GM10266 (cell line): ENCODE measurements around the gene FARS2.

Experiments used
- DNase-seq: peaks from one replicate; pipeline ENCODE4 v3.0.0; 2012; ENCODE audit errors: extremely low spot score
- CTCF ChIP-seq: IDR thresholded peaks from 2 replicates; pipeline ENCODE4 v1.5.1; 2012; ENCODE audit warnings: mild to moderate bottlenecking, low read depth; ENCODE audit not compliant: control insufficient read depth, insufficient read depth; ENCODE audit errors: missing control alignments

Gene FARS2

DNA sequence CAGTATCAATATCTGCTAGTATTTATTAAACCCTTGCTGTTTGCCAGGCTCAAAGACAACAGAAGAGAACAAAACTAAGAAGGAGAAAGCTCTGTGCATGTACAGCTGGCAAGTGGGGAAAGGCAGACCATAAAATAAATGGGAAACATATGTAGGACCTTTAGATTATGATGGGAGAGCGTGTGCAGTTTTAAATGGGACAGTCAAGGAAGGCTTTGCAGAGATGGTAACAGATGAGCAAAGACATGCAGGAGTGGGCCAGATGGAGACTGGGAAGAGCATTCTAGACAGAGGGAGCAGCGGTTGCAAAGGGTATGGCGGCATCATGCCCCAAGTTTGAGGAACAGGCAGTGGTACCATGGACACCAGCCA lies 485.4 kb downstream of the FARS2 start:
- no peak for DNase-seq
- no peak for TF ChIP-seq CTCF

- no peak for DNase-seq
- TF ChIP-seq CTCF = no peak
Observed at GRCh38 chr6:5747379-5747778, 486.1 kb downstream of the FARS2 start.

DNA sequence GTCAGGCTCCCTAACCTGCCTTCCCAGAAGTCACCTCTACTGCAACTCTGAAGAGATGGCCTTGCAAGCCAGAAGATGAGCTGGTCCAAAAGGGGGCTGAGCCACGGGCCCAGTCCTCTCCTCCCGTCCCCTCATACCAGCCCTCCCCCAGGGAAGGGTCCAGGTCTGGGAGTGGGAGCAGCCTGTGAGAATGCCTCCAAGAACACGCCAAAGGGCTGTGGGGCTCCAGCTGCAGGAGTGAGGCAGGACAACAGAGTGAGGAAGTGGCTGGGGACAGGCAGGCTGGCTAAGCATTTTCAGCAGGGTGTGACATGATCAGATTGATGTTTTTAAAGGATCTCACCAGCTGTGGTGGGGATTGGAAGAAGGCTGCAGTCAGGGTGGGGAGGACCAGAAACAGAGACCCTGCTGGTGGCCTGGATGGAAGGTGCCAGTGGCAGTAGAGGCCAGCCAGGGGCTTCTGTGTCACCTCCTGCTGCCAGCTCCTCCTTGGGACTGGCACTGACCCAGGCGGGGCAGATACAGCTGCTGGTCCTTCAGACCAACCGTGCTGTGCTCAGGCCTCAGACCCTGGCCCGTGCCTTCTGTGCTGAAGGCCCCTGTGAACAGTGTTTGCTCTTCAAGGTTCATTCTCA lies 487.8 kb downstream of the FARS2 start:
- no peak for DNase-seq
- TF ChIP-seq CTCF = no peak

GRCh38 chr6:5749651-5750215 lies 488.4 kb downstream of the FARS2 start:
- DNase-seq = no peak
- TF ChIP-seq CTCF = no peak

DNA sequence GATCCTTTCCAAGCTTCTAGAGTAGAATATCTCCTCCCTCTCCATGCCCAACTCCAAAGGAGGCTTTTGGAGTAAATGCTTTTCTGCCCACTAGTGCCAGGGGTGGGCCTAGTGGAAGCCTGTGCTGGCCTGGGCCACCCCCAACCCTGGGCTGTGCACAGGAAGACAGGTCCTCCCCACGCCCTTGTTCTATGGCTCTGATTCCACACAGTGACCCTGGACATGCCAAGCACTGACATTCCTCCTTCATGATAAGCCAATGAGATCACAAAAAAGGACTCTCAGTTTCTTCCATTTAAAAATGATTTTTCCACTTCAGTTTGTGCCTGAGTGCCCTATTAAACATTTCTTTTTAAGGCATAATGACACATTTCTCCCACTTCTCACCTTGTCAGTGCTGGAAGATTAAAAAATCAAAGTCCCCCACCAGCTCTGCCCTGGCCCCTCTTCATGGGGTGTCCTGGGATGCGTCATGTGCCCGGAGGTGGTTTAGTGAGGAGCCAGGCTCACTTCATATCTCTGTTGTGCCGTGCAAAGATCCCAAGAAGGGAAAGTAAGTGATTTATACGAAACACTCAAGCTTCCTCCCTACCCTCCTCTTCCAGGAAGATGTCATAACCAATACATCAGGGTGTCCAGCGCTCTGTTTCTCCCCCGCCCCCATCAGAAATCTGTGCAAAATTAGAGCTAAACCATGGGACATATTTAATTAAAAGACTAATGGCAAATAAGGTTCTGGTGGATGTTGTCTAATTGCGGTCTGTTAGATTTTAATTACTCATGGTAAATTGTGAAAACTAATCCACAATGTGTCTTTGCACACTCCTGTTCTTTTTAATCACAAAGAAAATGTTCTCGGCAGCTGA lies 490.4 kb downstream of the FARS2 start:
- no peak for TF ChIP-seq CTCF

GRCh38 chr6:5752391-5752680 lies 491.0 kb downstream of the FARS2 start:
- no peak for DNase-seq
- TF ChIP-seq CTCF = no peak

More for the DNA sequence above, 490.4 kb downstream of the FARS2 start:
- DNase-seq = no peak

DNA sequence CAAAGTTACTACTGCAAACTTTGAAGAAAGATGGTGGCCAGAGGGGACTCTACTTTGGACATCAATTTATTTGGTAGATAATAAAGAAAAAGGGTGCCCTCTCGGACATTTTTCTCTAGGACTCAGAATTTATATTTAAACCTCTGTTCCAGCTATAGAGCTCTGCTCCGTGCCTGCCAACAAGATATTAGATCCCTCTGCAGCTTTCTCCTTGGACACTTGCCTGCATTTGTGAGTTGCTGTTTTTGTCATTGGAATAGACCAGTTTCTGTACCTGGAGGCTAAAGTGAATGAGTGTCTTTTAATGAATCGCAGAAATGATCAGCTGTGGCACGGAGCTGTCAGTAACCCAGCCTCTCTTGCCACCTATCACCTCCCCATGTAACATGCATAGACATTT lies 491.9 kb downstream of the FARS2 start:
- no peak for DNase-seq
- TF ChIP-seq CTCF = no peak
